HG02588 (cell line): Measurements from ENCODE around the gene PTPRT.

Experiments used
- ATAC-seq: cut with Tn5 transposase; IDR thresholded peaks from one replicate; pipeline ENCODE4 v1.9.1; 2021; ENCODE audit warnings: mild to moderate bottlenecking, moderate library complexity; ENCODE audit not compliant: unreplicated experiment

The PTPRT gene

DNA sequence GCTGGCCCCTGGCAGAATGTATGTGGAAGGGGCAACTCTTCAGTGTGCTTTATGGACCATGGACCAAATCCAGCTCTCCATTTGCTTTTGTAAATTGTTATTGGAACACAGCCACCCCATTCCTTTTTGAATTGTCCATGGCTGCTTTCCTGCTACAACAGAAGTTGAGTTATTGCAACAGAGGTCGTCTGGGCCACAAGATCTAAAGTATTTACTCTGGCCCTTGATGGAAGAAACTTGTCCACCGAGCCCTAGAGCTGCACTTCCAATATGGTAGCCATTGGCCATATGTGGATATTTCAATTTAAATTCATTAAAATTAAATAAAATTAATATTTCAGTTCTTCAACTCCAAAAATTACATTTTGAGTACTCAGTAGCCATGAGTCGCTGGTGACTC lies 543.5 kb downstream of the PTPRT start:
- no peak for ATAC-seq

DNA sequence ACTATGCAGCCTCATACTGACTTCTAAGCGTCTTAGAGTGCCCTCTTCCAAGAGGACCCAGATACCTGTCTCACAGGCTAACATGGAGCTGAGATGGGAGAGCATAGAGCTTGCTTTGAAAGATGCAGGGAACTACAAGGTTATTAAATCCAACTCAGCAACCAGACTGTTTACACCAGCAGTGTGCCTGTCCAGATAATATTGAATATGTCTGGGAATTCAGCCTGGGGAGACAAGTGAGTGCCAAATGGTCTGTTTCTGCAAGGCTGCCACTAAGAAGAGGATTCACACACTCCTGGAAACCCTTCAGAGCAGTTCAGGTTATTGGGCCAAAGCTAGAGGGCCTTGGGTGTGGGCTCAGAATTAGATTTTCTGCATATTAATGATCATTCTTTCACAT lies 547.8 kb downstream of the PTPRT start:
- no peak for ATAC-seq

DNA sequence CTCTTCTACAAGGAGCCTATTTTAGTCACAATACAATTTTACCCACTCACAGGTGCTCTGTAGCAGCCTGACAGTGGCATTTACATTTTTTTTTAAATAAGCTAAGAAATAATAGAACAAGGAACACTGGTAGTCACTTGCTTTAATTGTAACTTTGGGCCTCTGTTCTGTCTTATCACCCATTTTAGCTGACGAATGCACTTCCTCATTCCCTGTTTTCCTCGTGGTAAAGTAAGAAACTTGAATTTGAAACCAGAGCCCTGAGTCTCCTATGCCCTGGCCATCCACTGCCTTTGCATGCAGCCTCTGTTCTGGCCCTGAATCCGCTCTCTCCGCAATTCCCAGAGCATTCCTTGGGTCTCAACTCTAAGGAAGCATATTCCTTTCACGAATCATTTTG lies 550.6 kb downstream of the PTPRT start:
- no peak for ATAC-seq

DNA sequence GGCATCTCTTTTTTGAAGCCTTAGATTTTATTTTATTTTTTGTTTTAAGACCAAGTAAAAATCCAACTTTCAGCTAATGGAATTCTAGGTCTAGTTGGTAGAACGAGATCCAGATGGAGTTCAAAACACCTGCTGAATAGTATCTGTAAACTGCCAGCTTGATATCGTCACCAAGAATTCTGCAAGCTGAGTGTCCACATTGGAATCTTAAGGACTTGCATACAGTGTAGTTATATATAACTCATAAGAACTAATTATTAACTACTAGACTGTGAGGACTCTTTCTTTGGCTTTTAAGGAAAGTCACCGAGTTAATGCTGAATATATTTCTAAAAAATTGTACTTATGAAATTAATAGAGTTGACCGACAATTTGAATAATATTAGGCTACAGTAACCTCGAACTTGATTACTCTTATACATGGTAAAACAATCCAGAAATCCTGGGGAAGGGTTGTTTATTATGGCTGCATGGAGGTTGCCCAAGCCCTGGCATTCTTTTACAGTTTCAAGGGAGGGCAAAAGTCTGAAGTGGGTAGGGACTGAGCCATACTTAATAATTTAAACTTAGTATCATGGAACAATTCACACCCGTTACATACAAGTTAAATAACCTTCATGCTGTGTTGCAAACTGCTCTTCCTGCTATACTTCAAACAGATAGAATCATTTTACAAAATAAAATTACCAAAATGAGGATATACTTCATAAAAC lies 553.9 kb downstream of the PTPRT start:
- ATAC-seq, result no peak

DNA sequence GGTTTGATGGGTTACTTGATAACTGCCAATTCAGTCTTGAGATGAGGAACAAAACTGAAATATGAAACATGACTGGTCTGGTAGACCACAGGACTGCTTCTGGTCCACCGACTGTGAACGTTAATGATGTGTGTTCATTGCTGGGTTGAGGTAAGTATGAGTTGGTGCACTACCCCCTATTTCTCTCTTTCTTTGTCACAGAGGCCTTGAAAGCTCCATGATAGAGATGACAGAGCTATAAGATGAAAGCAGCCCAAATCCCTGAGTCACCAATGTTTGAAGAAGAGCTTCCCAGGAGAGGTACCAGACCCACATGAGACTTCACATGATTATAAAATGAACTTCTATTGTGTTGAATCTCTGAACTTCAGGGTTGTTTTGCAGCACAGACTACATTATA lies 555.5 kb downstream of the PTPRT start:
- no peak for ATAC-seq

DNA sequence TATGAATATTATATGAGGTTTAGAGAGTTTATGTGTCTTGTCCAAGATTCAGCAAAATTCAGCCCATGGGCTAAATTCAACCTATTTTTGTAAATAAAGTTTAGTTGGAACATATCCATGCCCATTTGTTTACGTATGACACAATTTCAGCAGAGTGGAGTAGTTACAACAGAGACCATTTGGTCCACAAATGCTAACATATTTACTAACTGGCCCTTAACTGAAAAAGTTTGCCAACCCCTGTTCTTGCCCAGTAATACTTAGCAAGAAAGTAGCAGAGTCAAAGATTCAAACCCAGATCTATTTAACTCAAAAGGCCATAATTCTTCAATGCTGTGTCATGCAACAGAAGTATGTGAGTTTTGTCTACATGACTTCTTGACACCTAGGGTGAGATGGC lies 561.0 kb downstream of the PTPRT start:
- ATAC-seq, result no peak

DNA sequence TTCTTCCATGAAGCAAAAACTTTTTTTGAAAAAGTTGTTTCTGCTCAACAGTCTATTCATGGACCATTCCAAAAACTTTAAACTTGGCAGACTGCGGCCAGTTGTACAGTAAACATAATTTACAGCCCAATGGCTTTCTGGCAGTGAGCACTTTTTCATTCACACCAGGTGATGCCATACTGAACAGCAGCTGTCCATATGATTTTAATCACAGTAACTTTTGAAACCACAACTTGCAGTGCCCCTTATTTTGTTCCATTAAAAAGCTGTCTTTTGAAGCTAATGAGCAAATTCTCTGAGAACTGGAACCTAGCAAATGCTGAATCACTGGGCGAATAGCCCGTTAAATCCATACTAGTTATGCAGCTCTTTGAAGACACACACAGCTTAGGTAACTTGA lies 576.6 kb downstream of the PTPRT start:
- ATAC-seq, result no peak

DNA sequence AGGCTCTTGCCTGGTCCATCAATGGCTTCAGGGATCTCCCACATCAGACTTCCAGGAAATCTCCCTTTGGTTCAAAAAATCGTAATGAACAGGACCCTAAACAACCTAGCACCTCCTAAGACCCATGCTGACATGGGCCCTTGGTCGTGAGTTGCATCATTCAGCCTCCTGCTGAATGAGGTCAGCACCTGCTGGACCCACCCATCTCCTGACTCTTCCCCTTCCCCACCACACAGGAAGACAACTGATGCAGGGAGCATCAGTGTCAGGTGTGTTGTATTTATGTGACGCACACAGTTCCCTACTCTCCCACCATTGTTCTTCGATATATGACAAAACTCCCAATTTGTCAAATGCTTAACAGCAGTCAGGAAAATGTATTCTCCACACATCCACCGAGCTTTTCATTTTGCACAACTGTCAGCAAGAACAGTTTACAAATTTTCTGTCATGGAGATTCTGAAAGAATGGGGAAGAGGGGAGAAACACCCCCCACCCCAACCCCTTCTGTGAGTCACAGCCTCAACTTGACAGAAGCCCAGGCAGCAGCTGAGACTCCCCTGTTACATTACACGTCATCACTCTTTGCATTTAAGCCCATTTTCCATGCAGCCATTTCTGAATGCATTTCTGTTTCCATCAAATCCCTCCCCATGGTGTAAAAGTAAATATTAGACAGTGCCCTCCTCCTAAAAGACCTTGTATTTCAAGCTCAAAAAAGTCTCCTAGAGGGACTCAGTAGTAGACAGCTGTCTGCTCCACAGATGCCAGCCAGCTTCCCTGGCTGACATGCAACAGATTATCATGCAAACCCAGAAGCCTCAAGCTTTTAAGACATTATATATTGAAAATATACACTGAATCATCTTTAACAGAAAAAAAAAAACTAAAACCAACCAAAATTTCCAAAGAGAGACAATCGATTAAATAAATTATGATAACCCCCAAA lies 577.5 kb downstream of the PTPRT start:
- no peak for ATAC-seq

DNA sequence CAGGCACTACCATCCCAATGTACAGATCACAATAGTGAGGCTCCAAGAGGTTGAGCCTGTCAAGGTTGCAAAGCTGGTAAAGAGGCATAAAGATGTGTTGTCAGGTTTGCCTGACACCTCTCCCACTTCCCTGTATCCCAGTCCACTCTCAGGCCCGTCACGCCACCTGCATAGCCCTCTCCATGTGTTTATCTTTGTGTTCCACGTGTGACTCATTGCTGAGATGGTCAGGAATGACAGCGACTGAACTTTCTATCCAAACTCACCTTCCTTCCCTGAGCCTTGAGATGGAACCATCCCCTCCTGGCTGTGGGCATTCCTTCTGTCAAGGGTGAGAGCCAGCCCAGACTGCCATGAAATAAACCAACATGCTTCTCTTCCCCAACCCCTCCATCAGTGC lies 578.3 kb downstream of the PTPRT start:
- no peak for ATAC-seq

DNA sequence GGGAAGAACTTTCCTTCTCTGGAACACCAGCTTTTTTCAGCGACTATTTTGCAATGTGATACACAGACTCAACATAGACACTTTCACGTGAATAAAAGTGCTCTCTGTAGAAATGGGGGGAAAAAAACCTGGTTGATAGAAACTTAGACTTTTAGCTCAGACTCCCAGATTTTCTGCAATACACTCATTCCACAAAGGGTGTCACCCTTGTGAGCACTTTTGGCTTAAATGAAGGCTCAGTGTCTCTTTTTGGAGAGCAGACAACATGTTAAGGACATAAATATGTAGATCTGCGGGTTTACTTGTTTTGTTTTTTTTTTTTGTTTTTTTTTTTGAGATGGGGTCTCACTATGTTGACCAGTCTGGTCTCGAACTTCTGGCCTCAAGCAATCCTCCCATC lies 579.6 kb downstream of the PTPRT start:
- ATAC-seq, result no peak

DNA sequence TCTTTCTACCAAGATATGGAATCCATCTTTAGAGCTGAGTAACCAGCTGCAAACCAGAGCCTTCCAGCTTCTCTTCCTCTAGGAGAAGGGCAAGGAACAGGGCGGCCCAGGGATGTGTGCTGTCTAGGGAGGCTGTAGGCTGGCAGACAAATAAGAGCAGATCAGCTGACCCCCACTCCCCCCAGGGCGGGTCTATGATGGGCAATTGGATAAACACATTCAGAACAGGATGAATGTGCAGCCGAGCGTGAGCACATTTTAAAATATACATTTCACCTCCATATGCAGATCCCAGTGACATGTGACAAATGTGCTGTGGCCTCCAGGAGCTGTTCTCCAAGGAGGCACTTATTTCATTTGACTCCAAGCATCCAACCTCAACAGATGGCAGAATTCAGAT lies 580.1 kb downstream of the PTPRT start:
- ATAC-seq, result no peak

DNA sequence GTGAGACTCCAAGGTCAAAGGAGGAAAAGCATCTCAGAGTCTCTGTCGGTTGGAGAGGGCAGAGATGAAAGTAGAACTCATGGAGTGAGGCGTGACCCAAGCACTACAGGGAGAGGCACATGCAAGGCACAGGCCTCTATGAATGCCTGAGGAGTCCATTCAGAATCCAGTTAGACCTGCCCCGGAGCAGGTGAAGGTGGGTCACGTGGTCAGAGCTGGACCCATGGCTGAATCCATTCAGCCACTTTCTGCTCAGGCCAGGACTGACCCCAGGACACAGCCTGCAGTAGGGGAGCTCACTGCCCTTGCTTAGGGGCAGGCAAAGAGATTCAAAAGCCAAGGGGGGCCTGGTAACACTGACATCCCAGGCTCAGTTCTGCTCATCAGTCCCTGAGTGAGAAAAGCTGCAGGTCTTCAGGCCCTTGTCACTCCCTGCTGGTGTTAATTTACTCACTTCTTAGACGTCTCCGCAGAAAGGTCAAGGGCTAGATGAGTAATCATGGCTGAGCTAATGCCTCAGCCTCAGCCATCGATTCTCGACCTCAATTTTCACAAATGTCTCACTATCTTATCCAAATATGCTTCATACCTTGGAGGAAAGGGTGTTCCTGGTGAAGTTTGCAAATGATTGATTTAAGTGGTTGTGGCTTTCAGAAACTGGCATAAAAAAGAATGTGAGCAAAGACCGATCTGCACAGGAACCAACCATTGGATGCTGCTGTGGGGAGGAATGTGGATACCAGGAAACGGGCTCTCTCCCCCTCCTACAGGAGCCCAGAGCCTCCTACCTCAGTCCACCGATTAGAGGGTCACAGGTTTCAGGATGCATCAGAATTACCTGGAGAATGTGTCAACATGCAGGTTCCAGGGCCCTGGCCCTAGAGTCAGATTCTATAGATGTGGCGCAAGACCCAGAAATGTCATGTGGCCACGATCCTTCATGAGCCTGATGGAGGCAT lies 584.4 kb downstream of the PTPRT start:
- ATAC-seq, result no peak

DNA sequence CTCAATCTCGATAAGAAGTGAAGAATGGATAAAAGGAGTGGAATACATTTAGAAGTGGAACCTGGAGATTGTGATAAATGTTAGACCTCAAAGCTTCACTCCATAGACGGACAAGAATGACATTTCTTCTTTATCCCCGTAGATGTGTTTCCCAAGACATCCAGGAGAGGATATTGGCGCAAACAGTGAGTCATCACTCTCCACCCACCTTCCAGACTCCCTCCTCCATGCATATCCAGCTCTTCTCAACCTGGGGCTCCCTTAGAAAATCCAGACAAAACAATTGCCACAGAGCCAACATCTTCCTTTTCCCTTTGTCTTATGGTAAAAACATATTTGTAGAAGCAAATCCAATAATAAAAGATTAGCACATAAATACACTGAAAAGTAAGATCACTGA lies 586.1 kb downstream of the PTPRT start:
- ATAC-seq, result no peak

DNA sequence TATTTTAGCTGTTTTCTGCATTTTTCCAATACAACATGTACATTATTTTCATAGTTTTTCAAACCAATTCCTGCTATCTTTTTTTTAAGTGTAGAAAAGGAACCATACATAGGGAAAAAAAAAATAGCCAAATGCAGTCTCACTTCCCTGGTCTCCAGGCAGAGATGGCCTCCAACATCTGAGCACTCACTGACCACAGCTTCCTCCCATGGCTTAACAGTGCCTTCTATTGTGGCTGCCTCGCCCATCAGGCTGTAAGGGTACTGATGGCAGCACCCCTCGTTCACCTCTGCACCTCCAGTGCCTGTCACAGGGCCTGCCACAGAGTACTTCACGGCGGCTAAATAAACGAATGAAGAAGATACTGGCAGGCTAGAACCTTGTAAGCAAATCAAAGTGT lies 591.1 kb downstream of the PTPRT start:
- ATAC-seq, result no peak

DNA sequence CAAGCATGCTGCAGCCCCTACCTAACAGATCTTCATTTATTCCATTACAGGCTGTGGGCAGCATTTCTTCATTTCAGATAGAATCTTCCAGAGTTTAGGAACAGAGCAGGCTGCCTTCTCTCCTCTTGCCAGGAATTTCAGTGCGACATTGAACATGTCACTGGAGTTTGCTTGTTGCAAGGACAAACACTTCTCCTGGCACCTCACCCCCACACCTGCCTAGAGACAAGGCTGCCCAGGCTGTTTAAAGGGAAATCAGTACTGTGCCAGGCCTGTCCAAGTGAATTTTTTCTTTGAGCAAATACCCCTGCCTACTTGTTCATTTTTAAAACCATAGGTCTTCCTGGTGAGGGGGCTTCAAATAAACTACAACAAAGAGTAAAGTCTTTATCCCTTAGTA lies 594.1 kb downstream of the PTPRT start:
- no peak for ATAC-seq

DNA sequence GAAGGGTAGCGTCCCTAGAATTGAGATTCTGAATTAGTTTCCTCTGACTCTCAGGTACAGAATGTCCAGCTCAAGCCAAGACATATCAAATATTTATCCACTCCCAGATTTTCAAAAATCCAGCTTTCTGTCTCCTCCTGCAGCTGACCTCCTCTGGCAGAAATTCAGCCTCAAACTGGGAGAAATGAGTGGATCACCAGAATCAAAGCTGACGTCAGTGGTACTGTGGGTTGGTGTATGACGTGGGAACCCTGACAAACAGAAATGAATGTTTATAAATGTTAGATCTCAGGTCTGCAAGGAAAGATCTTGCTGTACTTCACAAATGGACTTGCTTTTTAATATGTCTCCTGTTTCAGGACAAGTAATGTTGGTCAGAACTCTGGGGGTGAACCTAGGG lies 595.0 kb downstream of the PTPRT start:
- ATAC-seq, result no peak

DNA sequence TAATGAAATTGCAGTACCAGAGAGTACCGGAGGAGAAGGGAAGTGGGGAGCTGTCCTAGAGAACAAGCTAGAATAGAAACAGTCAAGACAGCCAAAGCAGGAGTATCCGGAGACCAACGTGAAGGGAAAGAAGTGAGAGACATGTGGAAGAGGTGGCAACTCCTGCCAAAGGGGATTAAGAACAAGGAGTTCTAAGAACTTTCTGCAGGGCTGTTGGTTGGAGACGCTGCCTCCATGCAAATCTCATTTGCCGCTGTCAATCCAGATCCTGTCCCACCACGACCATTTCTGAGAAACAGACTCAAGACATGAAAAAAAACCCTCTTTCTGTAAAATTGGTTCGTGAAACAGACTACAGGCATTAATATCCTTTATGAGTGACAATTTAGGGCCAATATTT lies 595.7 kb downstream of the PTPRT start:
- no peak for ATAC-seq

DNA sequence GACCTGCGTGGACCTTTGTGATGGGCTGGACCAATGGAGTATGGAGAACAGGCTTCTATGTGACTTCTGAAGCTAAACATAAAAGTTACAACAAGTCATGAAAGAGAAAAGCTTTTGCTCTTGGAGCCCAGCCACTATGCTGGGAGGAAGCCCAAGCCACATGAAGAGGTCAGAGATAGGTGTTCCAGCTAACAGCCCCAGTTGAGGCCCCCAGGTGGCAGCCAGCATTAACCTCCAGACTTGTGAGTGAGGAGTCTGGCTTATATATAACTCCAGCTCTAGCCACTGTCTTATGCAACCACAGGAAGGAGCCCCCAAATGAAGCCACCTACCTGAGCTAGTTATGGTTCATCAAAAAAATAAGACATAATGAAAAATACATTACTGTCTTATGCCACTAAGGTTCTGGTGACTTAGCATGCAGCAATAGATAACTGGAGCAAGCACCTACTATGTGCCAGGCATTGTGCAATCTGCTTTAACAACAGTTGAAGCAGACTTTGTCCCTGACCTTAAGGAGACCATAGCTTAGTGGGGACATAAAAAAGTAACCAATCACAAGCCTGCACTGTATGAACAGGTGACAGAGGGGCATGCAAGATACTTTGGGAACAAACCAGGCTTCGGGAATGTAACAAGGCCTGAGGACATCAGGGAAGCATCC lies 599.6 kb downstream of the PTPRT start:
- ATAC-seq, result no peak

DNA sequence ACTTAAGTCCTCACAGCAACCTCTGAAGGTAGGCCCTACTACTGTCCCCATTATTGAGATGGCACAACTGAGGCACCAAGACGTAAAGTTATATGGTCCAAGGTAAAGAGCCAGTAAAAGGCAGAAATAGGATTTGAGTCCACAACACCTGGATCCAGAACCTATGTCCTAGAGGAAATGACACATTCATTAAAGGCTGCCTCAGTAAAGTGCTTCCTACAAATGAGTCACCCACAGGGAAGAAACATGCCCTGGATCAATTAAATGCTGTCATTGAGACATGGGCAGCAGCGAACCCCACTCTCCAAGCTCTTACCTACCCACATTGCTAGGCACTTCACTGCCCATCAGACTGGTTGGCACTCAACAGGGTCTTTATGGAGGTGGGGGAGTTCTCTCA lies 600.9 kb downstream of the PTPRT start:
- no peak for ATAC-seq

DNA sequence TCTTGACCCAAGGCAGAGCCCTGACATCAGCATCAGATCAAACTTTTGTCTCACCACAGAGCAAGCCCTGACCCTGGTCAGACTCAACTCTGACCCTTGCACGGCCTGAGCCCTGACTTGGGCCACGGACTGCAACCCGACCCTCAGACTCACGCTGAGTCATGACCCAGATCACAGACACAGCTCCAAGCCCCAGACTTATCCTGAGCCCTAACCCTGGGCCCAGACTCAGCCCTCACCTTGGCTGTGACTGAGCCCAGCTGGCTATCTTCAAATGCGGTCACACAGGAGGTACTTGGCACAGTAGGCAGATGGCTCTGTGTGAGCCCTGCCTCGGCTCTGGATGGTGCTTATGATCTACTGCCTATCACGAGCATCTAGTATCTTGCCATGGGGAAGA lies 602.3 kb downstream of the PTPRT start:
- ATAC-seq, result no peak

DNA sequence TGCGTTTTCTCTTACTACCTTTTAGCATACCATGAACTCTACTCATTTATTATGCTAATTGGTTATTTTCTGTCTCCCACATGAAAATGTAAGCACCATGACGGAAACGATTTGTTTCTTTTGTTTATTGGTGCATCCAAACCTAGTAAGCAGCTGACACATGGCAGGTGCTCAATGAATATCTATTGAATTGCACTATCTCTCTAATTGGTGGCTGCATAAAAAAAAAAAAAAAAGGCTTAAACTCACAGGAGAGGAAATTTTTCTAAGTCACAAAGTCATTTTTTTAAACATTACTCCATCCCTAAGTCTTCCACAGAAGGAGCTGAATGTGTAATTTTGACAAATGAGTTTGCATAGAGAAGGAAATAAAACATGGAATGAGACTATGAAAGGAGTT lies 608.4 kb downstream of the PTPRT start:
- ATAC-seq, result no peak
